ENCODE measurements around the gene DSCAM. TPM values are rescaled to one million over a fixed set of nuclear protein-coding genes. Genes with fewer than 3 reads are reported as not detected.

The DSCAM gene
- total RNA-seq, 1 donor, result not detected

DNA sequence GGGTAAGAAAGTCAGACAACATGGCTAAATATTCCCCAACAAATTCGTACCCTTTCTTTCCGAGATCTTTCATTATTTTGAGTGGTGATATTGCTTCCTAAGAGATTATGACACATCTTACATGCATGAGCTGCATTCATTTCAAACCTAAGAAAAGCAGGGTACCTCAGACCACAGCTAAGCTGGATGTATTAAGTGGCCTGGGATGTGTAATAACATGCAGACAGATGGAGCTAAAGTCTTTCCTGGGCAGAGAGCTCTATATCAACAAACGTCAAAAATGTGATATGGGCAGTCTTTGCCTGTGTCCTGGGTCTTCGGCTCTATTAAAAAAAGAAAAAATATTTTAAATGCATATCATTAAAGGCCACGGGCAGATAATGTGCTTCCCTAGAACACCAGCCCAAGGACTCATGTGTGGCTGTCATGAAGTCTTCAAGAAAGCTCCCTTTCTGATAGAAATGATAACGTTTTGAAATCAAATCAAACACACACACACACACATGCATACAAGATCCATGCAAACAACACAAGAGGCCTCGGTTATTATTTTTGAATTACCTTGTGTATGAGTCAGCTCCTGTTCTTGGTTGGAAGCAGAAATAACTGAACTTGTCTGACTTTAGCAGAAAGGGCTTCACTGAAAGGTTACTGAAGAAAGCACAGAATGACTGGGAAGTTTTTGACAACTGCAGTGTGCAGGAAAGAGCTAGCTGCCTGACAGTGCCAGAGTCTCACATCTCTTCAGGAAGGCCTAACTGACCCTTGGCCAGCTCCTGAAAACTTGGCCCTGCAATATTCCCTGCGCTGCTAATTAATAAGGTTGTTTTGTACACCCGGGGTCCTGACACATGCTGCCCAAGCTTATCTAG, 231.2 kb downstream of the DSCAM start:
- Histone ChIP-seq H3K9me3 (ENCODE audit: low read depth, low read length) (no peaks in the 10 kb centered on the region), H4K20me1 (ENCODE audit: insufficient read depth, low read length) (no peaks in the 10 kb centered on the region), H3K36me3 (ENCODE audit: insufficient read depth, low read length) (no peaks in the 10 kb centered on the region), H3K4me3 (ENCODE audit: insufficient read depth, low read length) (no peak overlapping the region), H3K27ac (ENCODE audit: low read depth, low read length) (no peak overlapping the region), H2AFZ (ENCODE audit: low read length) (no peak overlapping the region), H3K79me2 (ENCODE audit: insufficient read depth, low read length) (no peaks in the 10 kb centered on the region), H3K4me1 (ENCODE audit: insufficient read depth, low read length) (no peaks in the 10 kb centered on the region), H3K4me2 (ENCODE audit: insufficient read depth, low read length) (no peak overlapping the region), H3K27me3 (ENCODE audit: insufficient read depth, low read length) (no peaks in the 10 kb centered on the region)
- DNase-seq (ENCODE audit: insufficient read length, low spot score, missing footprints), result no peak
- TF ChIP-seq, protein P1, sequence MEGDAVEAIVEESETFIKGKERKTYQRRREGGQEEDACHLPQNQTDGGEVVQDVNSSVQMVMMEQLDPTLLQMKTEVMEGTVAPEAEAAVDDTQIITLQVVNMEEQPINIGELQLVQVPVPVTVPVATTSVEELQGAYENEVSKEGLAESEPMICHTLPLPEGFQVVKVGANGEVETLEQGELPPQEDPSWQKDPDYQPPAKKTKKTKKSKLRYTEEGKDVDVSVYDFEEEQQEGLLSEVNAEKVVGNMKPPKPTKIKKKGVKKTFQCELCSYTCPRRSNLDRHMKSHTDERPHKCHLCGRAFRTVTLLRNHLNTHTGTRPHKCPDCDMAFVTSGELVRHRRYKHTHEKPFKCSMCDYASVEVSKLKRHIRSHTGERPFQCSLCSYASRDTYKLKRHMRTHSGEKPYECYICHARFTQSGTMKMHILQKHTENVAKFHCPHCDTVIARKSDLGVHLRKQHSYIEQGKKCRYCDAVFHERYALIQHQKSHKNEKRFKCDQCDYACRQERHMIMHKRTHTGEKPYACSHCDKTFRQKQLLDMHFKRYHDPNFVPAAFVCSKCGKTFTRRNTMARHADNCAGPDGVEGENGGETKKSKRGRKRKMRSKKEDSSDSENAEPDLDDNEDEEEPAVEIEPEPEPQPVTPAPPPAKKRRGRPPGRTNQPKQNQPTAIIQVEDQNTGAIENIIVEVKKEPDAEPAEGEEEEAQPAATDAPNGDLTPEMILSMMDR (IDR thresholded peaks at IDR 0.05; ENCODE audit: extremely low read depth, low read depth, low read length), result no peak

DNA sequence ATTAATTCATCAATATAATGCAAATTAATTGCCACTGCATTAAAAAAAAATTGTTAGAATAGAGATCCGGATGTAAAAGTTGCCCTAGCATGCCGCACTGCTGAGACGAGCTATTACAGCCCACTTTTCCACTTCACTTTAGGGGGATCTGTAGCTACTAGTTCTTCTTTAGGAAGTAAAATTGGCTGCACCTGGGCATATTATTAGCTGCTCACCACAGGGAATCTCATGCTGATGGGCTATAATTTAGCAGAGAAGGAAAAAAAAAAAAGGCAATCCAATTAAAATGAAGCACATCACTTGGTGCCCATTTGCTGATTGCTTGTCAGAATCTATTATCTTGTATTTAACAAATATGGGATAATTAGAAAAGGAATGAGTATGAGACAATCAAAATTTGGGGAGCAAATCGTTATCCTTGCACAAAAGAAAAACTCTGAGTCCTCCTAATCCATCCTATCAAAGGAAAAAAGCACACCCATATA, 233.4 kb downstream of the DSCAM start:
- Histone ChIP-seq H3K27ac (ENCODE audit: low read depth, low read length) (no peak overlapping the region), H3K36me3 (ENCODE audit: insufficient read depth, low read length) (no peaks in the 10 kb centered on the region), H4K20me1 (ENCODE audit: insufficient read depth, low read length) (no peaks in the 10 kb centered on the region), H3K4me1 (ENCODE audit: insufficient read depth, low read length) (no peaks in the 10 kb centered on the region), H3K27me3 (ENCODE audit: insufficient read depth, low read length) (no peaks in the 10 kb centered on the region), H3K4me3 (ENCODE audit: insufficient read depth, low read length) (no peak overlapping the region), H2AFZ (ENCODE audit: low read length) (no peak overlapping the region), H3K9me3 (ENCODE audit: low read depth, low read length) (no peaks in the 10 kb centered on the region), H3K79me2 (ENCODE audit: insufficient read depth, low read length) (no peaks in the 10 kb centered on the region), H3K4me2 (ENCODE audit: insufficient read depth, low read length) (no peak overlapping the region)
- no peak for DNase-seq (ENCODE audit: insufficient read length, low spot score, missing footprints)
- TF ChIP-seq, protein P1 (IDR thresholded peaks at IDR 0.05; ENCODE audit: extremely low read depth, low read depth, low read length), result no peak

DNA sequence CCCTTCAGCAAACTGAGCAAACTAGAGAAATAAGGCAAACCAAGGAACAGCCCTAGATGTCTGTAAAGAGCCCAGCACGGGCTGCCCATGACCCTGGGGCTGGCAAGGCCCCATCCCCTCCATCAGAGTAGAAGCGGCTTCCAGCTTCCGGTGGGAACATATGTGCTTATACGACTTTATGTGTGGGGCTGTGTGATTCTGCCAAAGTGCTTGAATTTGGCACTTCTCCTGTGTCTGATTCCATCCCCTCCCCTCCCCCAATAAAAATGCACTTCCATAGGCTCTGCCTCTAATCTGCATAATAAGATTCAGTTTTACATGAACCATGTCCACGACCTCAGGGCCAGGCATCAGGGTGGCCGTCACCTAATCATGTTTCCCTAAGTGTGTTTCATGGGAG, 236.6 kb downstream of the DSCAM start:
- TF ChIP-seq, protein P1 (IDR thresholded peaks at IDR 0.05; ENCODE audit: extremely low read depth, low read depth, low read length), result no peak
- peaks cover 3% of the 10 kb centered on the region for H3K9me3 ChIP-seq (ENCODE audit: low read depth, low read length)
- no peak overlapping the region for H3K4me3 ChIP-seq (ENCODE audit: insufficient read depth, low read length)
- no peaks in the 10 kb centered on the region for H4K20me1 ChIP-seq (ENCODE audit: insufficient read depth, low read length)
- no peaks in the 10 kb centered on the region for H3K4me1 ChIP-seq (ENCODE audit: insufficient read depth, low read length)
- no peaks in the 10 kb centered on the region for H3K79me2 ChIP-seq (ENCODE audit: insufficient read depth, low read length)
- H2AFZ ChIP-seq (ENCODE audit: low read length), result no peak overlapping the region
- no peak for DNase-seq (ENCODE audit: insufficient read length, low spot score, missing footprints)
- H3K36me3 ChIP-seq (ENCODE audit: insufficient read depth, low read length), result no peaks in the 10 kb centered on the region
- H3K4me2 ChIP-seq (ENCODE audit: insufficient read depth, low read length), result no peak overlapping the region
- H3K27ac ChIP-seq (ENCODE audit: low read depth, low read length), result no peak overlapping the region
- no peaks in the 10 kb centered on the region for H3K27me3 ChIP-seq (ENCODE audit: insufficient read depth, low read length)

- H4K20me1 ChIP-seq (ENCODE audit: insufficient read depth, low read length), result no peaks in the 10 kb centered on the region
- TF ChIP-seq, protein P1 (IDR thresholded peaks at IDR 0.05; ENCODE audit: extremely low read depth, low read depth, low read length), result no peak
Measured at GRCh38 chr21:40606341-40606740, 240.6 kb downstream of the DSCAM start.

More at GRCh38 chr21:40606341-40606740, 240.6 kb downstream of the DSCAM start:
- Histone ChIP-seq H3K4me3 (ENCODE audit: insufficient read depth, low read length) (no peak overlapping the region), H2AFZ (ENCODE audit: low read length) (no peak overlapping the region), H3K36me3 (ENCODE audit: insufficient read depth, low read length) (no peaks in the 10 kb centered on the region), H3K27ac (ENCODE audit: low read depth, low read length) (no peak overlapping the region), H3K79me2 (ENCODE audit: insufficient read depth, low read length) (no peaks in the 10 kb centered on the region), H3K9me3 (ENCODE audit: low read depth, low read length) (peaks cover 3% of the 10 kb centered on the region), H3K4me1 (ENCODE audit: insufficient read depth, low read length) (no peaks in the 10 kb centered on the region), H3K27me3 (ENCODE audit: insufficient read depth, low read length) (no peaks in the 10 kb centered on the region), H3K4me2 (ENCODE audit: insufficient read depth, low read length) (no peak overlapping the region)
- no peak for DNase-seq (ENCODE audit: insufficient read length, low spot score, missing footprints)

Measured in osteoblast (primary cell).